NCI-H187 treated with DMSO at 0.1 percent for 48 hours (cell line): ENCODE data around the gene MUC12.
"Not testable (repeated sequence)": the region's sequence is repeated elsewhere in the genome, so short reads cannot be mapped to it uniquely, and the experiment has no call there.

Experiments
- DNase-seq: peaks from one replicate; lab custom pipeline; 2025; lab: John Stamatoyannopoulos, UW

MUC12 gene, protein sequence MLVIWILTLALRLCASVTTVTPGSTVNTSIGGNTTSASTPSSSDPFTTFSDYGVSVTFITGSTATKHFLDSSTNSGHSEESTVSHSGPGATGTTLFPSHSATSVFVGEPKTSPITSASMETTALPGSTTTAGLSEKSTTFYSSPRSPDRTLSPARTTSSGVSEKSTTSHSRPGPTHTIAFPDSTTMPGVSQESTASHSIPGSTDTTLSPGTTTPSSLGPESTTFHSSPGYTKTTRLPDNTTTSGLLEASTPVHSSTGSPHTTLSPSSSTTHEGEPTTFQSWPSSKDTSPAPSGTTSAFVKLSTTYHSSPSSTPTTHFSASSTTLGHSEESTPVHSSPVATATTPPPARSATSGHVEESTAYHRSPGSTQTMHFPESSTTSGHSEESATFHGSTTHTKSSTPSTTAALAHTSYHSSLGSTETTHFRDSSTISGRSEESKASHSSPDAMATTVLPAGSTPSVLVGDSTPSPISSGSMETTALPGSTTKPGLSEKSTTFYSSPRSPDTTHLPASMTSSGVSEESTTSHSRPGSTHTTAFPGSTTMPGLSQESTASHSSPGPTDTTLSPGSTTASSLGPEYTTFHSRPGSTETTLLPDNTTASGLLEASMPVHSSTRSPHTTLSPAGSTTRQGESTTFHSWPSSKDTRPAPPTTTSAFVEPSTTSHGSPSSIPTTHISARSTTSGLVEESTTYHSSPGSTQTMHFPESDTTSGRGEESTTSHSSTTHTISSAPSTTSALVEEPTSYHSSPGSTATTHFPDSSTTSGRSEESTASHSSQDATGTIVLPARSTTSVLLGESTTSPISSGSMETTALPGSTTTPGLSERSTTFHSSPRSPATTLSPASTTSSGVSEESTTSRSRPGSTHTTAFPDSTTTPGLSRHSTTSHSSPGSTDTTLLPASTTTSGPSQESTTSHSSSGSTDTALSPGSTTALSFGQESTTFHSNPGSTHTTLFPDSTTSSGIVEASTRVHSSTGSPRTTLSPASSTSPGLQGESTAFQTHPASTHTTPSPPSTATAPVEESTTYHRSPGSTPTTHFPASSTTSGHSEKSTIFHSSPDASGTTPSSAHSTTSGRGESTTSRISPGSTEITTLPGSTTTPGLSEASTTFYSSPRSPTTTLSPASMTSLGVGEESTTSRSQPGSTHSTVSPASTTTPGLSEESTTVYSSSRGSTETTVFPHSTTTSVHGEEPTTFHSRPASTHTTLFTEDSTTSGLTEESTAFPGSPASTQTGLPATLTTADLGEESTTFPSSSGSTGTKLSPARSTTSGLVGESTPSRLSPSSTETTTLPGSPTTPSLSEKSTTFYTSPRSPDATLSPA (N-terminal part only)

DNA sequence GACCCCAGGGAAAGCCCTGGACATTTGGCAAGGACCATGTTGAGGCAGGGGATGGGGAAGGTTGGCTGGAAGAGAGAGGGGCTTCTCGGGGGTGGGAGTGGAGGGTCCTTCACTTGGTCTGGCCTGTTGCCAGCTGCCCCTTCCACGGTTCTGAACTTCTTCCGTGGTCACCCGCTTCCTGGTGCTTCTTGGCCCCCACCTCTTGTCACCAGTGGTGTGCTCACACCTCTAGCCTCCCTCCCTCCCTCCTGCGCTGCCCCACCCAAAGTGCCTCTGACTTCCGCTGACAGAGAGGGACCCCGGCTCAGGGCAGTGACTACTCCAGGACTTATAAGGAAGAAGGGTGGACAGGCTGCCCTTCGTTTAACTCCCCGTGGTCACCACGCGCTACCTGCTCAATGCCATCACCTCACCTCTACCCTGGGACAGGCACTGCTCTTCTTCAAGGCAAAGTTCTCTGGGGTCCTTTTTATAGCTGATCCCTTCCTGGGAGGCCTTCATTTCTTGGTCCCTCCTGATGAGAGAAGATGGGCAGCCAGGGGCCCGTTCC lies at the start of gene MUC12:
Gene MUC12, plus strand, starts transcription at position 500 of the 550 bp plus-strand sequence. CDS start 58 bp downstream, outside the sequence.
- no peak for DNase-seq

- DNase-seq: not testable (repeated sequence)
These were observed 49.5 kb upstream of the MUC12 start for GRCh38 chr7:100919779-100920437.

- DNase-seq: no peak
These were observed 48.3 kb upstream of the MUC12 start for GRCh38 chr7:100921039-100921438.

DNA sequence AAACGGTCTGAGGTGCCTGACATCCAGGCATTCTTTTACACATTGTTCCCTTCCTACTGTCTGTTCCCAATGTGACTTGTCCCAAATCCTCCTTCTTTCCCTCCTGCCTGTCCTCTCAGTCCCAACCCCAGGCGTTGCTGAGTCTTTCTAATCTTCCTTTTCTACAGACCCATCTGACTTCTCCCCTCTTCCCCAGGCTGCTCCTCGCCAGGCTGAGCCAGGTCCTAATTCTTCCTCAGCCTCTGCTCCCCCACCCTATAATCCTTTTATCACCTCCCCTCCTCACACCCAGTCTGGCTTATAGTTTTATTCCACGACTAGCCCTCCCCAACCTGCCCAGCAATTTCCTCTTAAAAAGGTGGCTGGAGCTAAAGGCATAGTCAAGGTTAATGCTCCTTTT lies 45.7 kb upstream of the MUC12 start:
- DNase-seq: not testable (repeated sequence)

DNA sequence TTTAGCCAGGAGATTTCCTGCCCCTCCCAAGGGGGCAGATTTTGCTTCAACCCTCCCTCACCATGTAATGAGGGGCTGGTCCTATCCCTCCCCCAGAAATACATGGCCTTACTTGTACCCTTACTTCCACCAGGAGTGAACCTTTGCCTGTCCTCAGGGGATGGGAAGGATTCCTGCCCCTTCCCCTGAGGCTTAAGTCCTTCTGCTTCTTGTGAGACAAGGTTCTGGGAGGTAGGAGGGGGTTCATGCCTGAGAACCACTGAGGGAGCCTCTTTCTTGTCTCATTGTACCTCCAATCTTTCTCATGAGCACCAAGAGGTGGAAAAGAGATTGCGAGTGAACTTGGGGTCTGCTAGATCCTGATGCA lies 39.6 kb upstream of the MUC12 start:
- no peak for DNase-seq

DNA sequence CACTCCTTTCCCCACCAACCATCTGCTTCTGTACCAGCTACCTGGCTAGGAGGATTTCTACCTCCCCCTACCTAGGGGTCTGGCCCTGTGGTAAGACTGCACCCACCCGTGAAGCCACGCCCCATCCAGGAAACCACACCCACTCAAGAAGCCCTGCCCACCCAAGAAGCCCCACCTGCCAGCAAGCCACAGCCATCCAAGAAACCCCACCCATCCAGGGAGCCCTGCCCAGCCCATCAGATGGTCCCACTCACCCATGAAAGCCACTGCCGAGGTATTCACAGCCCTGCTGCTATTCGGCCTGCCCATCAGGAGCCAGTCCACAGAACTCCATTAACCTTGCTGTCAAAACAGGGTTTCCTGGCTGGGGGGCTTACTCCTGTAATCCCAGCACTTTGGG lies 35.6 kb upstream of the MUC12 start:
- DNase-seq: no peak

DNA sequence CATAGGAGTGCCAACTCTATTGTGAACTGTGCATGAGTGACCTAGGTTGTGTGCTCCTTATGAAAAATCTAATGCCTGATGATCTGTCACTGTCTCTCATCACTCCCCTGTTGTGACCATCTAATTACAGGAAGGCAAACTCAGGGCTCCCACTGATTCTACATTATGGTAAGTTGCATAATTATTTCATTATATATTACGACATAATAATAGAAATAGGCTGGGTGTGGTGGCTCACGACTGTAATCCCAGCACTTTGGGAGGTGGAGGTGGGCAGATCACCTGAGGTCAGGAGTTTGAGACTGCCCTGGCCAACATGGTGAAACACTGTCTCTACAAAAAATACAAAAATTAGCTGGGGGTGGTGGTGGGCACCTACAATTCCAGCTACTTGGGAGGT lies 34.0 kb upstream of the MUC12 start:
- DNase-seq: not testable (repeated sequence)

DNA sequence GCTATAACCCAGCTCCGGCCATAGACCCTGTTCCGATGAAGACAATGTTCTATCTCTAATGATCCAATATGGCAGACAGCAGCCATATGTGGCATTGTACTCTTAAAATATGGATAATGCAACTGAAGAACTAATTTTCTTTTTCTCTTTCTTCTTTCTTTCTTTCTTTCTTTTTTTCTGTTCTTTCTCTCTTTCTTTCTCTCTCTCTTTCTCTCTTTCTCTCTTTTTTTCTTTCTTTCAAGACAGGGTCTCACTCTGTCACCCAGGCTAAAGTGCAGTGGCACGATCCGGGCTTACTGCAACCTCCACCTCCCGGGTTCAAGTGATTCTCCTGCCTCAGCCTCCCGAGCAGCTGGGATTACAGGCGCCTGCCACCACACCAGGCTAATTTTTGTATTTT lies 33.2 kb upstream of the MUC12 start:
- not testable (repeated sequence) for DNase-seq

DNA sequence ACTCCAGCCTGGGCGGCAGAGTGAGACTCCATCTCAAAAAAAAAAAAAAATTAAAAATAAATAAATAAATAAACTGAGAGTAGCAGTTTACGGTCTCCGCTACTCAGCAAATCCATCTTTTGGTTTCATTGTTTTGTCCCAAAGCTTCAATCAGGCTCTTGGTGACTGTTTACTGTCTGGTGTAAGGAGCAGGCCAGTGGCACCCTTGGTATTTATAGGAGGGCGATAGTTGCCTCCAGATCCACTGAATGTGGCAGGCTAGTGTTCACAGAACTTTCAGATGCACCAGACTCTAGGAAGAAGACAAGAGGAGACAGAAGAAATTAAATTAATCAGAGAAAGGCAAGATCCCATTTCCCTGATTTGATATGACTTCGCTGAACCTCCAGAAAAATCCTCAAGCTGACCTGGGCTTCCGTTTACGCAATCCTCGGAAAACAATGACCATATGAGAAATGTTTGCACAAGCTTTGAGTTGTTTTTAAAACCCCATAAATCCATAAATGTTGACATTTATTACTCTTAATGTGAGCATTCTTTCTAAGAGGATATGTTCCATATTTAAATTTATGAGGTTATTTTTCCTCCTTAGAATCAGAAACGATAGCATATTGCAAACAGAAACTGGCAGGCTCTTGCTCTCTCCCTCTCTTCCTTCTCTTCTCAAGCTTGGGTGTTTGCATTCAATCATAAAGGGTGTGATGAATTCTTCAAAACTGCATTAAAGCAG lies 27.2 kb upstream of the MUC12 start:
- DNase-seq: no peak

GRCh38 chr7:100943693-100944092 lies 25.7 kb upstream of the MUC12 start:
- DNase-seq: no peak

DNA sequence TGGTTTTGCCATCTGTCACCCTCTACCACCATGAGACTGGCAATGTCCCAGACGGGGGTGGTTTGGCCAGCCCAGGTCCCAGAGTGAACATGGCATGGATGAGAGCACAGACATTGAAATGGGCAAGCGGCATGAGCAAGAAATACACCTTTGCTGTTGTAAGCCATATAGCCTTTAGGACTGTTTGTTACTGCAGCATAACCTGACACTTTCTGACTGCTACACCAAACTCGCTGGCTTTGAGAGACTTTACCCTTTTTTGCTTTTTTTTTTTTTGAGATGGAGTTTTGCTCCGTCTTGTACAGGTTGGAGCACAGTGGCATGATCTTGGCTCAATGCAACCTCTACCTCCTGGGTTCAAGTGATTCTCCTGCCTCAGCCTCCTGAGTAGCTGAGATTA lies 25.2 kb upstream of the MUC12 start:
- no peak for DNase-seq

DNA sequence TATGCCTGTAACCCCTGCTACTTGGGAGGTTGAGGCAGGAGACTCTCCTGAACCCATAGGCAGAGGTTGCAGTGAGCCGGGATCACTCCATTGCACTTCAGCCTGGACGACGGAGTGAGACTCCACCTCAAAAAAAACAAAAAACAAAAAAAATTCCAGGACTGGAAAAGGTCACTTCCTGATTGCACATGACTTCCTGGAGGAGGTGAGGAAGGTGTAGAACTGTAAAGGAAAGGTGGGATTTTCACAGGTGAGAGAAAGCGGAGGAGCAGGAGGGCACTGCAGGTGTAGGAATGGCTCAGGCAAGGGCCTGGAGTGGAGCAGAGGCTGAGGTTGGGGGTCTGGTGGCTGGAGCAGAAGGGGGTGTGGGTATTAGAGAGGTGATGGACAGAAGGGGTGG lies 23.3 kb upstream of the MUC12 start:
- DNase-seq: no peak

DNA sequence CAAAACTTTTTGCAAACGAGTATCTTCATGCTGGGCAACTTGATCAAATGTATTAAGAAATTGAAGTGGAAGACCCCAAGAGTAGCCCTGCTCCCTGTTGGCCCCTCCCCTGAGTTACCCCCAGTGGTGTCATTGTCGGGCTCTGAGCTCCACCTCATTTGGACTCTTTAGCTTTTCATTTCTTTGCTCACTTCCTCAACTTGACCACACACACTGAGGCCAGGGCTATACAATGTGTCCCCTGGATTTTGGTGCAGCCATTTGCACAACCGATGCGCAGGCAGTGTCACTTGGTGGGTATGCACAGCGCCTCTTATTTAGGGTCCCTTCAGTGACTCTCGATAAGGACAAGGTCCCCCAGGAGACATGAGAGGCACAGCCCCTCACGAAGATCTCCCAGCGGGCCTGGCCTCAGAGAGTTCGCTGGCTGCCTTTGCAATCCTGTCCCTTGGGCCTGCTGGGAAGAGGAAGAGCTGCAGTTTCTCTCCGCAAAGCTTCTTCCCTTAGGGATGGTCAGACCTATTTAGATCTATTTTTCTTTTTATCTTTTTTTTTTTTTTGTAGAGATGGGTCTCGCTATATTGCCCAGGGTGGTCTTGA lies 22.5 kb upstream of the MUC12 start:
- DNase-seq: no peak

GRCh38 chr7:100947792-100948191 lies 21.6 kb upstream of the MUC12 start:
- no peak for DNase-seq

- DNase-seq: no peak
These were observed 20.0 kb upstream of the MUC12 start, which contains the start of gene MUC3A for GRCh38 chr7:100949227-100949932. TSS of gene MUC3A (plus strand) at chr7:100949534. CDS start at chr7:100949625, 91 bp downstream.

GRCh38 chr7:100949933-100950443 lies 19.4 kb upstream of the MUC12 start:
- DNase-seq: no peak

GRCh38 chr7:100951172-100951571 lies 18.2 kb upstream of the MUC12 start:
- DNase-seq: no peak

DNA sequence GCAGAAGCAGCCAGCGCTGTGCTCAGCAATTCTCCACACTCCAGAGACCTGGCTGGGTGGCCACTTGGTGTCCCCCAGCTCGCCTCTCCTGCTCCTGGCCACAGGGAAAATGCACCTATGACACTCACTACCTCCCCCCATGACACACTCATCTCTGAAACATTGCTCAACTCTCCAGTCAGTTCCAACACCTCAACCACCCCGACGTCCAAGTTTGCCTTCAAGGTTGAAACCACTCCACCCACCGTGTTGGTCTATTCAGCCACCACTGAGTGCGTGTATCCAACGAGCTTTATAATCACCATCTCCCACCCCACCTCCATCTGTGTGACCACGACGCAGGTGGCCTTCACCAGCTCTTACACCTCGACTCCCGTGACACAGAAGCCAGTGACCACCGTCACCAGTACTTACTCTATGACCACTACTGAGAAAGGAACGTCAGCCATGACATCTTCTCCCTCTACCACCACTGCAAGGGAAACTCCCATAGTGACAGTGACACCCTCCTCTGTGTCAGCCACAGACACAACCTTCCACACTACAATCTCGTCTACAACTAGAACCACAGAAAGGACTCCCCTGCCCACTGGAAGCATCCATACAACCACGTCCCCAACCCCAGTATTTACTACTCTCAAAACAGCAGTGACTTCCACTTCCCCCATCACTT lies 17.3 kb upstream of the MUC12 start:
- no peak for DNase-seq

DNA sequence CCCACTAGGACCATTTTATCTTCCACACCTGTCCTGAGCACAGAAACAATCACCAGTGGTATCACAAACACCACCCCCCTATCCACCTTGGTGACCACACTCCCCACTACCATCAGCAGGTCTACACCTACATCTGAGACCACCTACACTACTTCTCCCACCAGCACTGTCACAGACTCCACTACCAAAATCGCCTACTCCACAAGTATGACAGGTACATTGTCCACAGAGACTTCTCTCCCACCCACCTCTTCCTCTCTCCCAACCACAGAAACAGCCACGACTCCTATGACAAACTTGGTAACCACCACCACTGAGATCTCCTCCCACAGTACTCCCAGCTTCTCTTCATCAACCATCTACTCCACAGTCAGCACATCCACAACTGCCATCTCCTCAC lies 16.7 kb upstream of the MUC12 start:
- DNase-seq: no peak
